GM23338 (cell line): Measurements from ENCODE around the gene CHST14. TPM values are rescaled to one million over a fixed set of nuclear protein-coding genes. Genes with fewer than 3 reads are reported as not detected.
A peak's percentile ranks its signal among the peaks of the same experiment; 100 is the strongest.

Experiments
- ATAC-seq: fragments of 200-7000 bp; cut with Tn5 transposase; 3 replicates; pipeline ENCODE4 v1.9.1; 2020
- DNase-seq: peaks from one replicate; pipeline ENCODE4 v3.0.0-alpha.2; 2015; ENCODE audit warnings: low spot score
- H2AFZ ChIP-seq: fragments of 200-600 bp; sonication (generic); 2 replicates; pipeline ENCODE4 v1.8.0; 2016; ENCODE audit warnings: antibody characterized with exemption, mild to moderate bottlenecking, moderate library complexity
- H3F3A ChIP-seq: fragments of 200-600 bp; sonication (generic); replicated peaks from 2 replicates; pipeline ENCODE4 v1.8.0; 2017; ENCODE audit warnings: antibody characterized with exemption, mixed run types, low read depth
- H3K27ac ChIP-seq: fragments of 200-600 bp; sonication (generic); 2 replicates; pipeline ENCODE4 v1.6.1; 2016; ENCODE audit warnings: low read depth
- H3K27me3 ChIP-seq: fragments of 200-600 bp; sonication (generic); 2 replicates; pipeline ENCODE4 v1.8.0; 2016; ENCODE audit warnings: mild to moderate bottlenecking, mixed run types, moderate library complexity; ENCODE audit not compliant: insufficient read depth
- H3K36me3 ChIP-seq: fragments of 200-600 bp; sonication (generic); 2 replicates; pipeline ENCODE4 v1.8.0; 2016; ENCODE audit warnings: mild to moderate bottlenecking; ENCODE audit not compliant: insufficient read depth
- H3K4me1 ChIP-seq: fragments of 200-600 bp; sonication (generic); 2 replicates; pipeline ENCODE4 v1.8.0; 2016; ENCODE audit warnings: mild to moderate bottlenecking, moderate library complexity; ENCODE audit not compliant: insufficient read depth
- H3K4me2 ChIP-seq: fragments of 200-600 bp; sonication (generic); 2 replicates; pipeline ENCODE4 v1.7.1; 2017; ENCODE audit warnings: mixed run types
- H3K4me3 ChIP-seq: fragments of 200-600 bp; sonication (generic); 2 replicates; pipeline ENCODE4 v1.6.1; 2016; ENCODE audit warnings: mixed run types
- H3K79me2 ChIP-seq: fragments of 200-600 bp; sonication (generic); replicated peaks from 2 replicates; pipeline ENCODE4 v1.8.0; 2017; ENCODE audit warnings: mild to moderate bottlenecking; ENCODE audit not compliant: insufficient read depth
- H3K9me2 ChIP-seq: fragments of 200-600 bp; sonication (generic); 2 replicates; pipeline ENCODE4 v1.8.0; 2017; ENCODE audit not compliant: insufficient read depth
- H4K20me1 ChIP-seq: fragments of 200-600 bp; sonication (generic); replicated peaks from 2 replicates; pipeline ENCODE4 v1.8.0; 2017; ENCODE audit warnings: mild to moderate bottlenecking; ENCODE audit not compliant: insufficient read depth
- H3K27ac Mint-ChIP-seq: 2 replicates; pipeline ENCODE4 v1.8.0; 2020; ENCODE audit warnings: inconsistent platforms, mild to moderate bottlenecking, moderate library complexity, mixed read lengths
- H3K27me3 Mint-ChIP-seq: 3 replicates; pipeline ENCODE4 v1.8.0; 2022; ENCODE audit warnings: low read depth, mild to moderate bottlenecking, moderate library complexity, mixed read lengths, inconsistent platforms; ENCODE audit not compliant: insufficient read depth, poor library complexity
- H3K36me3 Mint-ChIP-seq: 3 replicates; pipeline ENCODE4 v1.8.0; 2021; ENCODE audit warnings: low read depth, mild to moderate bottlenecking, inconsistent platforms, moderate library complexity, mixed read lengths
- H3K4me1 Mint-ChIP-seq: 3 replicates; pipeline ENCODE4 v1.8.0; 2020; ENCODE audit warnings: mild to moderate bottlenecking, inconsistent platforms, mixed read lengths
- H3K4me3 Mint-ChIP-seq: 3 replicates; pipeline ENCODE4 v1.8.0; 2021; ENCODE audit warnings: moderate library complexity, mild to moderate bottlenecking, inconsistent platforms, mixed read lengths
- H3K9me3 Mint-ChIP-seq: 3 replicates; pipeline ENCODE4 v1.8.0; 2020; ENCODE audit warnings: moderate library complexity, mild to moderate bottlenecking, inconsistent platforms, mixed read lengths
- CTCF ChIP-seq, 2 experiments: fragments of 200-600 bp in 1 of 2; sonication (generic) in 1 of 2; conservative IDR thresholded peaks; 2 replicates each; pipeline versions ENCODE4 v1.5.1 to v1.6.1; 2016 to 2017; ENCODE audit warnings: antibody characterized with exemption in 2 of 2, low read depth in 2 of 2, mild to moderate bottlenecking in 2 of 2, moderate library complexity in 1 of 2
- EZH2 ChIP-seq: fragments of 200-600 bp; sonication (generic); IDR thresholded peaks from one replicate; pipeline ENCODE4 v1.8.0; 2017; ENCODE audit warnings: antibody characterized with exemption, mild to moderate bottlenecking, low read depth; ENCODE audit not compliant: unreplicated experiment
- JUNB ChIP-seq: IDR thresholded peaks from one replicate; pipeline ENCODE4 v1.6.1; 2016; ENCODE audit warnings: antibody characterized with exemption; ENCODE audit not compliant: unreplicated experiment
- POLR2AphosphoS5 ChIP-seq: IDR thresholded peaks from 2 replicates; pipeline ENCODE4 v1.6.1; 2016; ENCODE audit warnings: antibody characterized with exemption, low read depth
- REST ChIP-seq: IDR thresholded peaks from one replicate; pipeline ENCODE4 v1.6.1; 2018; ENCODE audit warnings: antibody characterized with exemption; ENCODE audit not compliant: unreplicated experiment
- STAT1 ChIP-seq: IDR thresholded peaks from one replicate; pipeline ENCODE4 v1.6.1; 2016; ENCODE audit warnings: antibody characterized with exemption; ENCODE audit not compliant: unreplicated experiment
- polyA plus RNA-seq: library from polyadenylated mRNA; unstranded; fragments of >200 nt; fragmentation: Nextera tagmentation; extraction: Ambion mirVana; gene quantifications from 2 replicates; pipeline ENCODE4 v1.2.1, GENCODE V29; 2016
- total RNA-seq: library from RNA; depleted of rRNA; stranded (reverse); fragments of >200 nt; shearing (Covaris generic); gene quantifications from 2 replicates; pipeline ENCODE4 v1.2.3, GENCODE V29; 2014
- TF ChIP-seq, protein P1 (sequence below): fragments of 250-450 bp; sonication (Bioruptor Pico); IDR thresholded peaks from 2 replicates; pipeline ENCODE4 v1.5.0; 2020; ENCODE audit warnings: mild to moderate bottlenecking, moderate library complexity

CHST14 gene
- total and polyA plus RNA-seq, 2 experiments from 2014 or later, result 8.4 to 15.6 TPM

GRCh38 chr15:40483919-40484318, 13.1 kb downstream of the CHST14 start:
- H3K4me2 ChIP-seq, result no peak overlapping the region
- H3K36me3 Mint-ChIP-seq, result no peaks in the 10 kb centered on the region
- TF ChIP-seq EZH2 (no peak), CTCF (conservative IDR thresholded peaks at IDR 0.05; ENCODE audit: low read depth in 2 of 2) (no peak), STAT1 (no peak), REST (no peak), JUNB (no peak), POLR2AphosphoS5 (no peak)
- no peaks in the 10 kb centered on the region for H3F3A ChIP-seq
- no peaks in the 10 kb centered on the region for H3K4me1 ChIP-seq
- no peaks in the 10 kb centered on the region for H3K9me2 ChIP-seq
- no peak overlapping the region for H3K27ac Mint-ChIP-seq
- H2AFZ ChIP-seq, result no peak overlapping the region
- H3K4me1 Mint-ChIP-seq, result 0 out of 3 replicates have a peak, but pooled peaks cover 1% of the 10 kb centered on the region
- no peak overlapping the region for H3K4me3 ChIP-seq
- H4K20me1 ChIP-seq, result no peaks in the 10 kb centered on the region
- ATAC-seq (no peak), DNase-seq (no peak)
- no peaks in the 10 kb centered on the region for H3K27me3 ChIP-seq
- no peaks in the 10 kb centered on the region for H3K79me2 ChIP-seq
- H3K27ac ChIP-seq, result no peak overlapping the region
- H3K27me3 Mint-ChIP-seq, result peaks cover 6% of the 10 kb centered on the region
- H3K36me3 ChIP-seq, result no peaks in the 10 kb centered on the region
- no peaks in the 10 kb centered on the region; the same call in 2 of the 3 replicates for H3K9me3 Mint-ChIP-seq
- no peak overlapping the region for H3K4me3 Mint-ChIP-seq

- no peaks in the 10 kb centered on the region; the same call in 2 of the 3 replicates for H3K9me3 Mint-ChIP-seq
- TF ChIP-seq, protein P1, sequence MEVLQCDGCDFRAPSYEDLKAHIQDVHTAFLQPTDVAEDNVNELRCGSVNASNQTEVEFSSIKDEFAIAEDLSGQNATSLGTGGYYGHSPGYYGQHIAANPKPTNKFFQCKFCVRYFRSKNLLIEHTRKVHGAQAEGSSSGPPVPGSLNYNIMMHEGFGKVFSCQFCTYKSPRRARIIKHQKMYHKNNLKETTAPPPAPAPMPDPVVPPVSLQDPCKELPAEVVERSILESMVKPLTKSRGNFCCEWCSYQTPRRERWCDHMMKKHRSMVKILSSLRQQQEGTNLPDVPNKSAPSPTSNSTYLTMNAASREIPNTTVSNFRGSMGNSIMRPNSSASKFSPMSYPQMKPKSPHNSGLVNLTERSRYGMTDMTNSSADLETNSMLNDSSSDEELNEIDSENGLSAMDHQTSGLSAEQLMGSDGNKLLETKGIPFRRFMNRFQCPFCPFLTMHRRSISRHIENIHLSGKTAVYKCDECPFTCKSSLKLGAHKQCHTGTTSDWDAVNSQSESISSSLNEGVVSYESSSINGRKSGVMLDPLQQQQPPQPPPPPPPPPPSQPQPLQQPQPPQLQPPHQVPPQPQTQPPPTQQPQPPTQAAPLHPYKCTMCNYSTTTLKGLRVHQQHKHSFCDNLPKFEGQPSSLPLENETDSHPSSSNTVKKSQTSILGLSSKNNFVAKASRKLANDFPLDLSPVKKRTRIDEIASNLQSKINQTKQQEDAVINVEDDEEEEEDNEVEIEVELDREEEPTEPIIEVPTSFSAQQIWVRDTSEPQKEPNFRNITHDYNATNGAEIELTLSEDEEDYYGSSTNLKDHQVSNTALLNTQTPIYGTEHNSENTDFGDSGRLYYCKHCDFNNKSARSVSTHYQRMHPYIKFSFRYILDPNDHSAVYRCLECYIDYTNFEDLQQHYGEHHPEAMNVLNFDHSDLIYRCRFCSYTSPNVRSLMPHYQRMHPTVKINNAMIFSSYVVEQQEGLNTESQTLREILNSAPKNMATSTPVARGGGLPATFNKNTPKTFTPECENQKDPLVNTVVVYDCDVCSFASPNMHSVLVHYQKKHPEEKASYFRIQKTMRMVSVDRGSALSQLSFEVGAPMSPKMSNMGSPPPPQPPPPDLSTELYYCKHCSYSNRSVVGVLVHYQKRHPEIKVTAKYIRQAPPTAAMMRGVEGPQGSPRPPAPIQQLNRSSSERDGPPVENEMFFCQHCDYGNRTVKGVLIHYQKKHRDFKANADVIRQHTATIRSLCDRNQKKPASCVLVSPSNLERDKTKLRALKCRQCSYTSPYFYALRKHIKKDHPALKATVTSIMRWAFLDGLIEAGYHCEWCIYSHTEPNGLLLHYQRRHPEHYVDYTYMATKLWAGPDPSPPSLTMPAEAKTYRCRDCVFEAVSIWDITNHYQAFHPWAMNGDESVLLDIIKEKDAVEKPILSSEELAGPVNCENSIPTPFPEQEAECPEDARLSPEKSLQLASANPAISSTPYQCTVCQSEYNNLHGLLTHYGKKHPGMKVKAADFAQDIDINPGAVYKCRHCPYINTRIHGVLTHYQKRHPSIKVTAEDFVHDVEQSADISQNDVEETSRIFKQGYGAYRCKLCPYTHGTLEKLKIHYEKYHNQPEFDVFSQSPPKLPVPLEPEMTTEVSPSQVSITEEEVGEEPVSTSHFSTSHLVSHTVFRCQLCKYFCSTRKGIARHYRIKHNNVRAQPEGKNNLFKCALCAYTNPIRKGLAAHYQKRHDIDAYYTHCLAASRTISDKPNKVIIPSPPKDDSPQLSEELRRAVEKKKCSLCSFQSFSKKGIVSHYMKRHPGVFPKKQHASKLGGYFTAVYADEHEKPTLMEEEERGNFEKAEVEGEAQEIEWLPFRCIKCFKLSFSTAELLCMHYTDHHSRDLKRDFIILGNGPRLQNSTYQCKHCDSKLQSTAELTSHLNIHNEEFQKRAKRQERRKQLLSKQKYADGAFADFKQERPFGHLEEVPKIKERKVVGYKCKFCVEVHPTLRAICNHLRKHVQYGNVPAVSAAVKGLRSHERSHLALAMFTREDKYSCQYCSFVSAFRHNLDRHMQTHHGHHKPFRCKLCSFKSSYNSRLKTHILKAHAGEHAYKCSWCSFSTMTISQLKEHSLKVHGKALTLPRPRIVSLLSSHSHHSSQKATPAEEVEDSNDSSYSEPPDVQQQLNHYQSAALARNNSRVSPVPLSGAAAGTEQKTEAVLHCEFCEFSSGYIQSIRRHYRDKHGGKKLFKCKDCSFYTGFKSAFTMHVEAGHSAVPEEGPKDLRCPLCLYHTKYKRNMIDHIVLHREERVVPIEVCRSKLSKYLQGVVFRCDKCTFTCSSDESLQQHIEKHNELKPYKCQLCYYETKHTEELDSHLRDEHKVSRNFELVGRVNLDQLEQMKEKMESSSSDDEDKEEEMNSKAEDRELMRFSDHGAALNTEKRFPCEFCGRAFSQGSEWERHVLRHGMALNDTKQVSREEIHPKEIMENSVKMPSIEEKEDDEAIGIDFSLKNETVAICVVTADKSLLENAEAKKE (CRISPR knock-in tag), result no peak
- TF ChIP-seq POLR2AphosphoS5, result no peak
Measured at GRCh38 chr15:40486066-40486770, 15.4 kb downstream of the CHST14 start.

More at GRCh38 chr15:40486066-40486770, 15.4 kb downstream of the CHST14 start:
- ATAC-seq (no peak), DNase-seq (no peak)
- no peaks in the 10 kb centered on the region for H3F3A ChIP-seq
- no peaks in the 10 kb centered on the region for H3K27me3 ChIP-seq
- no peaks in the 10 kb centered on the region for H3K4me1 Mint-ChIP-seq
- H4K20me1 ChIP-seq, result no peaks in the 10 kb centered on the region
- H2AFZ ChIP-seq, result peak overlapping the region; percentile 56; the same call in 1 of the 2 replicates
- peaks cover 3% of the 10 kb centered on the region for H3K27me3 Mint-ChIP-seq
- H3K36me3 ChIP-seq, result no peaks in the 10 kb centered on the region
- no peaks in the 10 kb centered on the region for H3K79me2 ChIP-seq
- no peaks in the 10 kb centered on the region for H3K36me3 Mint-ChIP-seq
- no peak overlapping the region for H3K4me3 ChIP-seq
- H3K4me3 Mint-ChIP-seq, result no peak overlapping the region
- no peak overlapping the region for H3K4me2 ChIP-seq
- H3K9me2 ChIP-seq, result no peaks in the 10 kb centered on the region
- H3K4me1 ChIP-seq, result no peaks in the 10 kb centered on the region
- no peak overlapping the region for H3K27ac Mint-ChIP-seq
- no peak overlapping the region for H3K27ac ChIP-seq
